SH-SY5Y (cell line): ENCODE measurements around the gene CPS1.
A peak's percentile ranks its signal among the peaks of the same experiment; 100 is the strongest.

Experiments
- GATA2 ChIP-seq: IDR thresholded peaks from 2 replicates; pipeline ENCODE4 v1.6.1; 2011; ENCODE audit warnings: mild to moderate bottlenecking, low read depth, low read length
- GATA3 ChIP-seq: IDR thresholded peaks from 2 replicates; pipeline ENCODE4 v1.6.1; 2011; ENCODE audit warnings: low read depth, mild to moderate bottlenecking, low read length, moderate library complexity

DNA sequence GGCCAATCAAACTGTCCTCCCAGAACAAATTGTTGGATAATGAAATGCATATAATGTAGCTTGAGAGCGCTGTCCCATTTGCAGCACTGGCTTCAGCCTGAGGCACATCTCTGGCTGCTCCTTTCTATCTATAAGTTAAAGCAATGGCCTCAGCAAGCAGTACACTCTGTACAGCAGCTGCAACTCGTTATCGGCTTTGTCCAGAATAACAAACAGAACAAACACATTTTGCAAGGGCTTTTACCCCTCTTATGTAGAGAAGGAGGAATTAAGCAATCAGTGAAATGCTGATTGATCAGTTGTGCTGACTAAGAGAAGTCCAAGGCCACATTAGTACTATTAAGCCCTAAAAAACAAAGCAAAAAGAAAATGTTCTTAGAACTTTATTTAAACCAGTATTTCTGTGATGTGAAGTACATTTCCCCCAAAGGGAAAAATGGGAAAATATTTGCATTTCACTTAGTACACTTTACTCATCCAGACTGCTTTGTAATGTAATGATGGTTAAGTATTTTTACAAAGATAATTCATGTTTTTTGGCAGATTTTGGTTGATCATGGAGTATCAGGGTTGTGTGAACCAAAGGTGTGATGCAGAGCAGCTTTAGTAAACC is 15.0 kb upstream of the CPS1 start:
- peak; percentile 34; the same call in 1 of the 2 replicates for TF ChIP-seq GATA2
- no peak for TF ChIP-seq GATA3
